A549 (cell line): Measurements from ENCODE around the gene RNF6.

ENCODE experiments used
- CHD2 ChIP-seq: fragments of 150-350 bp; IDR thresholded peaks from 2 replicates; pipeline ENCODE4 v1.6.1; 2014; ENCODE audit warnings: low read length; ENCODE audit not compliant: partially characterized antibody
- CHD4 ChIP-seq: fragments of 200-600 bp; sonication (generic); IDR thresholded peaks from 2 replicates; pipeline ENCODE4 v1.6.1; 2016; ENCODE audit warnings: antibody characterized with exemption, mild to moderate bottlenecking, borderline replicate concordance
- CTCF ChIP-seq: fragments of >200 bp; sonication (Bioruptor Twin); formaldehyde crosslinking; IDR thresholded peaks from 3 replicates; pipeline ENCODE4 v1.5.1; 2016
- EP300 ChIP-seq, 2 experiments: fragments of >200 bp; sonication (Bioruptor Twin); formaldehyde crosslinking; IDR thresholded peaks; 2 replicates in 1 of 2; 3 replicates in 1 of 2; pipeline ENCODE4 v1.6.1; 2016 to 2017
- JUN ChIP-seq, 2 experiments: fragments of >200 bp; sonication (Bioruptor Twin); formaldehyde crosslinking; IDR thresholded peaks; 2 replicates in 1 of 2; 3 replicates in 1 of 2; pipeline ENCODE4 v1.6.1; 2016 to 2017
- KDM1A ChIP-seq: fragments of 200-600 bp; sonication (generic); IDR thresholded peaks from 2 replicates; pipeline ENCODE4 v1.6.1; 2016; ENCODE audit warnings: low read depth, mild to moderate bottlenecking
- MAX ChIP-seq: IDR thresholded peaks from 2 replicates; pipeline ENCODE4 v1.6.1; 2012
- MYC ChIP-seq: IDR thresholded peaks from 2 replicates; pipeline ENCODE4 v1.6.1; 2012; ENCODE audit warnings: mild to moderate bottlenecking, inconsistent platforms, low read length, improper control_type of control experiment, borderline replicate concordance
- NFE2L2 ChIP-seq: fragments of 150-350 bp; conservative IDR thresholded peaks from 2 replicates; pipeline ENCODE4 v1.6.1; 2014; ENCODE audit warnings: low read length
- POLR2A ChIP-seq: IDR thresholded peaks from 2 replicates; pipeline ENCODE4 v1.6.1; 2012; ENCODE audit warnings: mild to moderate bottlenecking, low read length
- REST ChIP-seq: fragments of 200-600 bp; sonication (generic); IDR thresholded peaks from 2 replicates; pipeline ENCODE4 v1.6.1; 2016; ENCODE audit warnings: antibody characterized with exemption, mild to moderate bottlenecking, moderate library complexity
- SMC3 ChIP-seq: fragments of >200 bp; sonication (Bioruptor Twin); formaldehyde crosslinking; IDR thresholded peaks from 3 replicates; pipeline ENCODE4 v1.6.1; 2018; ENCODE audit warnings: inconsistent platforms
- ZSCAN20 ChIP-seq: fragments of 250-450 bp; sonication (Bioruptor Pico); IDR thresholded peaks from 2 replicates; pipeline ENCODE4 v1.8.0; 2022; ENCODE audit warnings: mild to moderate bottlenecking, moderate library complexity

GRCh38 chr13:26270707-26271106 lies 48.6 kb upstream of the RNF6 start:
- no peak for TF ChIP-seq EP300 (IDR thresholded peaks at IDR 0.05)
- TF ChIP-seq CHD4: no peak
- no peak for TF ChIP-seq MYC
- TF ChIP-seq POLR2A: no peak
- no peak for TF ChIP-seq CTCF
- no peak for TF ChIP-seq JUN (IDR thresholded peaks at IDR 0.05)
- TF ChIP-seq ZSCAN20 (CRISPR knock-in tag): no peak
- TF ChIP-seq KDM1A: no peak
- TF ChIP-seq SMC3: no peak
- TF ChIP-seq NFE2L2: no peak
- no peak for TF ChIP-seq REST
- no peak for TF ChIP-seq MAX
- no peak for TF ChIP-seq CHD2
